ENCODE data around the gene FADS2. TPM values are rescaled to one million over a fixed set of nuclear protein-coding genes. Genes with fewer than 3 reads are reported as not detected.
A peak's percentile ranks its signal among the peaks of the same experiment; 100 is the strongest.

Gene FADS2
- total and polyA plus RNA-seq, 5 donors from 2014 or later, result 0.23 to 19.7 (median 7.1) TPM; not detected in 1

DNA sequence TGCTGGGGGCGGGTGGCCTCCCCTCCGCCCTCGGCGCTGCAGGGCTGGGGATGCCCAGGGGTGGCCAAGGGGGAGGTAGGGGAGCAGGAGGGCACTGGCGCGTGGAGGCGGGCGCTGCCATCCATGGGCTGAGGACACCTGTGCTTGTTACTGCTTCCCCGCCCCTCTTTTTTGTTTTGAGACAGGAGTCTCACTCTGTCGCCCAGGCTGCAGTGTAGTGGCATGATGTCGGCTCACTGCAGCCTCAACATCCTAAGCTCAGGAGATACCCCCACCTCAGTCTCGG is 63.9 kb downstream of the FADS2 start:
- Histone ChIP-seq H3K9me3 (ENCODE audit: control insufficient read depth in 2 of 2, low read length in 2 of 2) (no peaks in the 10 kb centered on the region), H3K36me3 (ENCODE audit: control insufficient read depth, insufficient read depth, low read length) (no peaks in the 10 kb centered on the region), H3K27ac (ENCODE audit: insufficient read depth, low read length, poor library complexity, severe bottlenecking) (peak overlapping the region; percentile 33), H3K4me3 (ENCODE audit: low read depth, low read length) (no peak overlapping the region), H3K4me1 (ENCODE audit: control insufficient read depth, insufficient read depth, low read length, poor library complexity, severe bottlenecking) (peaks cover 11% of the 10 kb centered on the region), H3K27me3 (ENCODE audit: control insufficient read depth, insufficient read depth, low read length) (no peaks in the 10 kb centered on the region)
- ATAC-seq (ENCODE audit: low read depth in 2 of 2), result peak; percentile 45 to 46
- Mint-ChIP-seq H3K27ac (peak overlapping the region in 1 of 3 donors; percentile 80), H3K4me1 (peaks cover 0 to 7% (median 0%) of the 10 kb centered on the region in 4 donors), H3K27me3 (peaks cover 4% of the 10 kb centered on the region), H3K36me3 (no peaks in the 10 kb centered on the region), H3K9me3 (peaks cover 0 to 2% (median 0%) of the 10 kb centered on the region in 7 donors), H3K4me3 (peak overlapping the region; percentile 69 to 85 (median 78))
- DNase-seq, result no peak

DNA sequence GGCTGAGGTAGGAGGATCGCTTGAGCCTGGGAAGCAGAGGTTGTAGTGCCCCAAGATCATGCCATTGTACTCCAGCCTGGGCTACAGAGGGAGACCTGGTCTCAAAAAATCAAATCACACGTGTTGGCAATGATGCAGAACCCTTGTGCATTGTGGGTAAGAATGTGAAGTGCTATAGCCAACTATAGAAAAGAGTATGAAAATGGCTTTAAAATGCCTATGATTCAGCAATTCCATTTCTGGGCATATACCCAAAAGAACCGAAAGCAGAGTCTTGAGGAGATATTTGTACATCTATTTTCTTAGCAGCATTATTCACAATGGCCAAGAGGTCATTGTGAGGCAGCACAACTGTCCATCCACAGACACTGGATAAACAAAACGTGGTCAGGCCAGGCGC is 65.9 kb downstream of the FADS2 start:
- H3K36me3 Mint-ChIP-seq, result no peaks in the 10 kb centered on the region
- H3K27me3 Mint-ChIP-seq, result peaks cover 4% of the 10 kb centered on the region
- Histone ChIP-seq H3K4me1 (ENCODE audit: control insufficient read depth, insufficient read depth, low read length, poor library complexity, severe bottlenecking) (peaks cover 13% of the 10 kb centered on the region), H3K27me3 (ENCODE audit: control insufficient read depth, insufficient read depth, low read length) (no peaks in the 10 kb centered on the region), H3K36me3 (ENCODE audit: control insufficient read depth, insufficient read depth, low read length) (no peaks in the 10 kb centered on the region), H3K4me3 (ENCODE audit: low read depth, low read length) (no peak overlapping the region), H3K9me3 (ENCODE audit: control insufficient read depth in 2 of 2, low read length in 2 of 2) (no peaks in the 10 kb centered on the region), H3K27ac (ENCODE audit: insufficient read depth, low read length, poor library complexity, severe bottlenecking) (no peak overlapping the region)
- peak overlapping the region in 2 of 4 donors; percentile 39 to 69 for H3K4me3 Mint-ChIP-seq
- peaks cover 0 to 2% (median 0%) of the 10 kb centered on the region in 7 donors for H3K9me3 Mint-ChIP-seq
- H3K27ac Mint-ChIP-seq, result no peak overlapping the region
- DNase-seq (no peak), ATAC-seq (ENCODE audit: low read depth in 2 of 2) (no peak)
- H3K4me1 Mint-ChIP-seq, result peaks cover 0 to 7% (median under 1%) of the 10 kb centered on the region in 4 donors

DNA sequence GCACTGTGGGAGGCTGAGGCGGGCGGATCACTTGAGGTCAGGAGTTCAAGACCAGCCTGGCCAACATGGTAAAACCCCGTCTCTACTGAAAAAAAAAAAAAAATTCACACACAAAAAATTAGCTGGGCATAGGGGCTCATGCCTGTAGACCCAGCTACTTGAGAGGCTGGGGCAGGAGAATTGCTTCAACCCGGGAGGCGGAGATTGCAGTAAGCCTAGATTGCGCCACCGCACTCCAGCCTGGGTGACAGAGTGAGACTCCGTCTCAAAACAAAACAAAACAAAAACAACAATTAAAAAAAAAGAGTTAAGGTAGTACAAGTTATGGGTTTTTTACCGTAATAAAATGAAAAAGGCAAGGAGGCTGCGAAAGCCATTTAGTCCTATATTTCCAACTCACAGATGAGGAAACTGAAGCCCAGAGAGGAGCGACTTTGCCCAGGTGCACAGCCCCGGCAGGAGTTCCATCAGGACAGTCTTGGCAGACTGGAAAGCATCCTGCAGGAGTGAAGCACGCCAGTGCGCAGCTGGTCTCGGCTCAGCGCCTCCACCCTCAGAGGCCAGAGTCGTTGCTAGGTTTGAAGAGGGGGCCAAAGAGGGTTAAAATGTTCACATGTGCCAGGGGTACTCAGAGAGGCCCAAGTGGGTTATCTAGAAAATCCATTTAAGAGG is 67.1 kb downstream of the FADS2 start:
- Mint-ChIP-seq H3K27ac (no peak overlapping the region), H3K36me3 (no peaks in the 10 kb centered on the region), H3K27me3 (peaks cover 10% of the 10 kb centered on the region), H3K4me3 (no peak overlapping the region), H3K4me1 (peaks cover 3 to 12% (median 5%) of the 10 kb centered on the region in 4 donors), H3K9me3 (peaks cover 0 to 2% (median 0%) of the 10 kb centered on the region in 7 donors)
- ATAC-seq (ENCODE audit: low read depth in 2 of 2) (no peak), DNase-seq (no peak)
- H3K36me3 ChIP-seq (ENCODE audit: control insufficient read depth, insufficient read depth, low read length), result no peaks in the 10 kb centered on the region
- H3K27ac ChIP-seq (ENCODE audit: insufficient read depth, low read length, poor library complexity, severe bottlenecking), result no peak overlapping the region
- peaks cover 18% of the 10 kb centered on the region for H3K4me1 ChIP-seq (ENCODE audit: control insufficient read depth, insufficient read depth, low read length, poor library complexity, severe bottlenecking)
- no peaks in the 10 kb centered on the region for H3K9me3 ChIP-seq (ENCODE audit: control insufficient read depth in 2 of 2, low read length in 2 of 2)
- H3K4me3 ChIP-seq (ENCODE audit: low read depth, low read length), result no peak overlapping the region
- no peaks in the 10 kb centered on the region for H3K27me3 ChIP-seq (ENCODE audit: control insufficient read depth, insufficient read depth, low read length)

DNA sequence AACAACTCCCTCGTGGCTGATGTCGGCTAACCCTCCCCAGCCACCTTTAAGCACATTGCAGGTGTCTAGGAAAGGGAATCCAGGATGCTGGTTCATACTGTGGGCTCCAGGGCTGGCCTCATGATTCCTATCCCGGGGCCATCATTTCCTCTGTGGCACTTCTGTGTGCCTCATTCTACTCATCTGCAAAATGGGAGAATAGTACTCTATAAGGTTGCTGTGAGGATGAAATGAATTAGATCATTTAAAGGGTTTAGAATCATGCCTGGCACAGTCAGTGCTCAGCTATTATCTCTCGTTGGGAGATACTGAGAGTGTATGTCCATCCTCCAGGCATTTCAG is 67.6 kb downstream of the FADS2 start:
- Histone ChIP-seq H3K27me3 (ENCODE audit: control insufficient read depth, insufficient read depth, low read length) (no peaks in the 10 kb centered on the region), H3K36me3 (ENCODE audit: control insufficient read depth, insufficient read depth, low read length) (no peaks in the 10 kb centered on the region), H3K4me3 (ENCODE audit: low read depth, low read length) (no peak overlapping the region), H3K9me3 (ENCODE audit: control insufficient read depth in 2 of 2, low read length in 2 of 2) (no peaks in the 10 kb centered on the region), H3K4me1 (ENCODE audit: control insufficient read depth, insufficient read depth, low read length, poor library complexity, severe bottlenecking) (peaks cover 13% of the 10 kb centered on the region), H3K27ac (ENCODE audit: insufficient read depth, low read length, poor library complexity, severe bottlenecking) (no peak overlapping the region)
- H3K9me3 Mint-ChIP-seq, result peaks cover 0 to 2% (median 0%) of the 10 kb centered on the region in 7 donors
- H3K27ac Mint-ChIP-seq, result no peak overlapping the region
- H3K4me3 Mint-ChIP-seq, result no peak overlapping the region
- no peaks in the 10 kb centered on the region for H3K36me3 Mint-ChIP-seq
- H3K27me3 Mint-ChIP-seq, result peaks cover 10% of the 10 kb centered on the region
- H3K4me1 Mint-ChIP-seq, result peaks cover 3 to 10% (median 5%) of the 10 kb centered on the region in 4 donors
- DNase-seq (no peak), ATAC-seq (ENCODE audit: low read depth in 2 of 2) (no peak)

DNA sequence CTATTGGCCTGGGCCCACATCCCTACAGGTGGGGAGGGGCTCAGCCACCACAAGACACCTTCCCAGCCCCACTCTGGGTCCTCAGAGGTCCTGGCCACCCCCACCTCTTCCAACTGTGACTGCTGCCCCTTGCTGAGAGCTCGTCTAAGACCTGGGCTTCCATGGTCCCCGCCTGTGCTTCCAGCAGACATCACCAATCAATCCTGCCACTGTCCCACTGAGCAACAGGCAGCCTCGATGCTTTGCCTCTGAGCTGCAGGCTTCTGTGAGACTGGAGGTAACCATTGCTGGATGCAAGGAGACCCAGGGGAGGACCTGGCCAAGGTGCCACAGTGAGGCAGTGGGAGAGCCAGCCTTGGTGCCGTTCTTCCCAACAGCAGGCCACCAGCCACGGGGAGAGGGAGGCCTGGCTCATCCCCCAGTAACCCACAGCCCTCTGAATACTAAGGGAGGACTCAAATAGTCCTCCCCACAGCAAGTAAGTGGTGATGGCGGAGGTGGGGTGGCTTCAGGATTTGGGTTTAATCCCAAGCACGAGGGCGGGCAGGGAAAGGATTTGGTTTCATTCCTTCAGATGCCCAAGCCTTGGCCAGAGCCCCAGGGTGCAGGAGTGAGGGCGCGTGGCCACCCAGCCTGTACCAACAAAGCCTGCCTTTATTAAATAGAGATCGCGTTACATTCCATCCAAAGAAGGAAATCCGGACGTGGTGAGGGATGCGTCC is 68.7 kb downstream of the FADS2 start:
- Histone ChIP-seq H3K4me3 (ENCODE audit: low read depth, low read length) (no peak overlapping the region), H3K4me1 (ENCODE audit: control insufficient read depth, insufficient read depth, low read length, poor library complexity, severe bottlenecking) (peaks cover 8% of the 10 kb centered on the region), H3K27me3 (ENCODE audit: control insufficient read depth, insufficient read depth, low read length) (no peaks in the 10 kb centered on the region), H3K36me3 (ENCODE audit: control insufficient read depth, insufficient read depth, low read length) (no peaks in the 10 kb centered on the region), H3K9me3 (ENCODE audit: control insufficient read depth in 2 of 2, low read length in 2 of 2) (no peaks in the 10 kb centered on the region), H3K27ac (ENCODE audit: insufficient read depth, low read length, poor library complexity, severe bottlenecking) (no peak overlapping the region)
- H3K4me1 Mint-ChIP-seq, result peaks cover 3 to 7% (median 5%) of the 10 kb centered on the region in 4 donors
- H3K9me3 Mint-ChIP-seq, result peaks cover 0 to 2% (median 0%) of the 10 kb centered on the region in 7 donors
- ATAC-seq (ENCODE audit: low read depth in 2 of 2), result no peak
- peak overlapping the region in 1 of 4 donors; percentile 16 for H3K4me3 Mint-ChIP-seq
- DNase-seq, result no peak
- H3K27me3 Mint-ChIP-seq, result peaks cover 10% of the 10 kb centered on the region
- H3K36me3 Mint-ChIP-seq, result no peaks in the 10 kb centered on the region
- no peak overlapping the region for H3K27ac Mint-ChIP-seq

DNA sequence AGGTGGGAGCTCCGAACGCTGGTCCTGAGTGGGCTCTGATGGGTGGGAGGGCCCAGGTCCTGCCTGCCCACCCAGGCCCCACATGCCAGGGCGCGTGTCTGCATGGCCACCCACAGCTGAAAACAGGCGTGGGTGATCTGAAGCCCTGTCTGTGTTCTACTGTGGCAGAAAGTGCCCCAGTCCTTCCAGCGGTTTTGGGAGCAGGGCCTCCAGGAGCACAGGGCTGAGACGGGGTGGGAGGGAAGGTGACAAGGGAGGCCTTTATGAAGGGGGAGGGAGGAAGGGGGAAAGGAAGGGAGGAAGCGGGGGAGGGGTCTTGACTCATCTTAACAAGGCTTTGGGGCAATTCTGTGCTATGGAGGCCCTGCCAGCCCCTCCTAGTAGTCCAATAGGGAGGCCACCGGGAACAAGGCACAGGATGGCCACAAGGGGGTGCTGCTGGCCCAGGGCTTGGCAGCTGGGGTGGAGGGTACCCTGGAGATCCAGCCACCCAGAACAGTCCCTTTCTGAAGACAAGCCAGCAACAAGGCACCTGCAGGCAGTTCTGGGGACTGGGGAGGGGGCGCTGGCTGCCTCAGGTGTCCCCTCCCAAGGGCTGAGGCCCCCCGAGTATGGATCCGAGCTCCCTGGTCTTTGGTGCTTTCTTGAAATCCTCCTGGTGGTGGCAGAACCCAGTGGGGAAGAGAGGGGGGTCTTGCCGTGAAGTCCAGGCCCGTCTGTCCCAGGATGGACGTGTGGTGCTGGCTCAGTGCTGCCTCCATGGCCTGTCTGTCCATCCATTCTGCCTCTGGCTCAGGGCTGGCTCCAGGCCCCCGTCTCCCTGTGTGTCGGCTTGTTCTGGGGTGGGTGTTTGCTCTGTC is 69.5 kb downstream of the FADS2 start:
- peaks cover 0 to under 1% (median 0%) of the 10 kb centered on the region in 7 donors for H3K9me3 Mint-ChIP-seq
- peaks cover 10% of the 10 kb centered on the region for H3K27me3 Mint-ChIP-seq
- H3K9me3 ChIP-seq (ENCODE audit: control insufficient read depth in 2 of 2, low read length in 2 of 2), result no peaks in the 10 kb centered on the region
- peaks cover 3 to 7% (median 4%) of the 10 kb centered on the region in 4 donors for H3K4me1 Mint-ChIP-seq
- H3K4me3 ChIP-seq (ENCODE audit: low read depth, low read length), result no peak overlapping the region
- H3K4me1 ChIP-seq (ENCODE audit: control insufficient read depth, insufficient read depth, low read length, poor library complexity, severe bottlenecking), result peaks cover 8% of the 10 kb centered on the region
- ATAC-seq (ENCODE audit: low read depth in 2 of 2) (peak; percentile 40 to 54), DNase-seq (peak; percentile 51 to 70 (median 62))
- H3K27ac Mint-ChIP-seq, result no peak overlapping the region
- no peaks in the 10 kb centered on the region for H3K27me3 ChIP-seq (ENCODE audit: control insufficient read depth, insufficient read depth, low read length)
- no peak overlapping the region for H3K4me3 Mint-ChIP-seq
- no peaks in the 10 kb centered on the region for H3K36me3 ChIP-seq (ENCODE audit: control insufficient read depth, insufficient read depth, low read length)
- H3K27ac ChIP-seq (ENCODE audit: insufficient read depth, low read length, poor library complexity, severe bottlenecking), result no peak overlapping the region
- no peaks in the 10 kb centered on the region for H3K36me3 Mint-ChIP-seq

DNA sequence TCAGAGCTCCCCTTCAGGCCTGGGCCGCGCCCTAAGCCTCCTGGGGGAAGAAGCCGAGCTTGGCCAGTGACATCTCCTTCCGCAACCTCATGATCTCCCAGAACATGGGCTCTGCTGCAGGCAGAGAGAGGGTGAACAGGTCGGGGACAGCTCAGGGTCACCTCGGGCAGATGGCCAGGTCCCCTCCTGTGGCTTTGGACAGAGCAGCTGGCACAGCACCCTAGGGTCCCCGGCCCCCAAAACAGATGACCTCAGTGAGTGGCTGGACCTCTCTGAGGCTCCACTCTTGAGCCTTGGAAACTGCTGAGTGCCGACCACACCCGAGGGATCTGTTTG is 70.1 kb downstream of the FADS2 start:
- Histone ChIP-seq H3K4me1 (ENCODE audit: control insufficient read depth, insufficient read depth, low read length, poor library complexity, severe bottlenecking) (peaks cover 8% of the 10 kb centered on the region), H3K27ac (ENCODE audit: insufficient read depth, low read length, poor library complexity, severe bottlenecking) (no peak overlapping the region), H3K4me3 (ENCODE audit: low read depth, low read length) (no peak overlapping the region), H3K9me3 (ENCODE audit: control insufficient read depth in 2 of 2, low read length in 2 of 2) (no peaks in the 10 kb centered on the region), H3K27me3 (ENCODE audit: control insufficient read depth, insufficient read depth, low read length) (no peaks in the 10 kb centered on the region), H3K36me3 (ENCODE audit: control insufficient read depth, insufficient read depth, low read length) (no peaks in the 10 kb centered on the region)
- Mint-ChIP-seq H3K27me3 (peaks cover 10% of the 10 kb centered on the region), H3K9me3 (no peaks in the 10 kb centered on the region), H3K4me3 (no peak overlapping the region), H3K4me1 (peaks cover 3 to 7% (median 5%) of the 10 kb centered on the region in 4 donors), H3K27ac (no peak overlapping the region), H3K36me3 (no peaks in the 10 kb centered on the region)
- ATAC-seq (ENCODE audit: low read depth in 2 of 2) (no peak), DNase-seq (no peak)

Measured in CD4-positive, CD25-positive, alpha-beta regulatory T cell (primary cell).